ENCODE data around the gene PAPPA.

PAPPA gene

DNA sequence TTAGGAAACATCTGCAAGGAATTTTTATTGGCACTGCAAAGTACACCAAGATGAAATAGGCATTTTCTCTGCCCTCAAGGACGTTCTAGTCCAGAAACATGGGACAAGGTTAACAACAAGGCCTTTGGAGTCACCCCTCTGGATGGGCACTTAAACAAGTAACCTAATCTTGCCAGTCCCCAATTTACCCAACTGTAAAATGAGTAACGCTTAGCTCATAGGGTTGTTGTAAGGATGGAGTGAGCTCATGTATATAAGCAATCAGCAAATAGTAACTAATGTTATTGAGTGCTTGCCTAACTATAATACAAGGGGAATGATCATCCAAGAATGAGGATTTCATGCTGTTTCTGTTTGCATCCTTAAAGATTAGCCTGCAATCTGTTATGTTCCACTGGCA lies 189.3 kb downstream of the PAPPA start:
- DNase-seq (ENCODE audit: low read depth in 2 of 2, low spot score in 1 of 2): no peak

DNA sequence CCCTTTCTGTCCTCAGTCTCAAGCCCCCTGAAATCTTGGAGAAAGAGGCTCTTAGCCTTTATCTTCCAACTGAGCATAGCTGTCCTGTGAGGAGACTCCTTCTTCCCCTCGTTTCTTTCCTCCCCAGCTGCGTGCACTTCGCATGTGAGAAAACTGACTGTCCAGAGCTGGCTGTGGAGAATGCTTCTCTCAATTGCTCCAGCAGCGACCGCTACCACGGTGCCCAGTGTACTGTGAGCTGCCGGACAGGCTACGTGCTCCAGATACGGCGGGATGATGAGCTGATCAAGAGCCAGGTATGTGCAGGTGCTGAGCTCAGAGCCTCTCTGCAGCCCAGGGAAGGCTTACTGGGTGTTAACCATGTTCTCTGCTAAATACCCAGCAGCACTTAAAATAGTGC lies 190.8 kb downstream of the PAPPA start:
- DNase-seq (ENCODE audit: low read depth in 2 of 2, low spot score in 1 of 2): no peak

DNA sequence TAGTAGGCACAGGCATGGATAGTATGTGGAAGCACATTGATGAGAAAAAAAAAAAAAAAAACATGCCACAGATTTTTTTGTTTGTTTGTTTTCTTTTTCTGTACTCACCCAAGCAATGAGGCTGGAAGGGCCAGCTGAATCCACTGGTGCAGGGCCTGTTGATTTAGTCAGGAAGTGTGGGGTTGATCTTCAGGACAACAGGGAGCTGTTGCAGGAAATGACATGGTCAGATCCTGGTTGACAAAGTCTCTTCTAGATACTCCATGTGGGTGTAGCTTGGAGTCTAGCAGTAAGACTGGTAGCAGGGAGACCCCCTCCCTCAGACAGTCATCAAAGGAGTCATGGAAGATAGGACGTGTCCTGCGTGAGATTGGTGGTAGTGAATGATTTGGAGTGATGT lies 191.8 kb downstream of the PAPPA start:
- DNase-seq (ENCODE audit: low read depth in 2 of 2, low spot score in 1 of 2): no peak

DNA sequence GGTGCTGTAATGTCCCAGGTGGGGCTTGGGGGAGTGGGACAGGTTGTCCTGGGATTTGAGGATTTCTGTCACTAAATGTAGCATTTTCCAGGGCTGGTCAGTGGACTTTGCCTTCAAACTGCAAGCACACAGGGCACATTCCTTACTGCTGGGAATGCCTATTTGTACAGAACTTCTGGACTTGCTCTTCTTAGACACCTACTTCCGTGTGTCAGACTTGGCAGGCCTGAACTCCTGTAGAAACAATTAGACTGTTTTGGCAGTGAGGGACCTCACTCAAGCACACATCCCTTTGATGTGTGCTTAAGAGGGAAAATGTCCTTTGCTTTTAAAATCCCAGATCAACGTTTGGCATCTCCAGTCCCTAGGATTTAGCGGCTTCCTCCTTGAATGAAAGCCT lies 192.2 kb downstream of the PAPPA start:
- no peak for DNase-seq (ENCODE audit: low read depth in 2 of 2, low spot score in 1 of 2)

DNA sequence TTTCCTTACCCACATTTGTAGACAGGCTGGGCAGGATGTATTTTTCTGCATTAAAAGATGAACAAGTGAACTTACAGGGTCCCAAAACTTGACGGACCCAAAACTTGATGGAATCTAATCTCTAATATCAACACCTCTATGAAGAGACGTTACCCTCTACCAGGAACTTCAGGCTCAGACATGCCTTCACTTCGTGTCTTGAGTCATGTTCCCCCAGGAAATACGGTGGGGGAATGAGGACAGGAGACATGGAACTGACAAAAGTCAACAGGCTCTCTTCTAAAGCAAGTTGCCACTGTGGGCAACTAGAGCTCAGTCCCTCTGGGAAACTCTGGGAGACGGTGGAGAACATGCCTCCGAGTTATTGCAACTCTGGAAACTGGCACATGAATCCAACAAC lies 196.1 kb downstream of the PAPPA start:
- no peak for DNase-seq (ENCODE audit: low read depth in 2 of 2, low spot score in 1 of 2)

DNA sequence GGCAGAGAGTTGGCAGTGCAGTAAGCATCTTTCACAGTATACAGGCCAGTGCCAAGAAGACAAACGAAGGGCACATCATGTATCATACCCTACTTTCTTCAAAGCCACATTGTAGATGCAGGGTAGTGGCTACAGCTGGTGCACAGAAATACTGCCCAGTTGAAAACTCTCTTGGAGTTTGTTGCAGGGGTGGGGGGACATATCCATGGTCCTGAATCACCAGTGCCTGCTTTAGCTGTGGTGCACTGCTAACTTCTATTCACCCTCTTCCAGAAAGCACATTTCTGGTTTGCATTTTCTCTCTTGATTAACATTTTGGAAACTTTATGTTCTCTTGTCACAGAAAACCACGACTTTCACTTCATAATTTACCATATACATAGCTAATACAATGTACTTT lies 196.6 kb downstream of the PAPPA start:
- DNase-seq (ENCODE audit: low read depth in 2 of 2, low spot score in 1 of 2): no peak

DNA sequence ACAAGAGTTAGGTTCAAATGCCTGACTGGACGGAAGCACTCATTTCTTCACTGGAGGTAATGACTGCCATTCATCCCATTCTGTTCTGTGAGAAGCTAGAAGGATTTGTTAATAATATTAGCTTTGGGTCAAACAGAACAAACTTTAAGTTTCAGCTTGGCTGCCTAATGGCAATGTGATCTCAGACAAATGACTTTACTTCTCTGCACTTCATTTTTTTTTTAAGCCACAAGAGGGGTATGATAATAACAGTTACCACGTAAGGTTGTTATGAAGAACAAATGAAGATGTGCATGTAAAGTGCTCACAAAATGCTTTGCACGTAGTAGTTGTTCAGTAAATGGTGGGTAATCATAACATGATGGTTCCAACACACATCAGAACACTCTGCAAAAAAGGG lies 199.4 kb downstream of the PAPPA start:
- no peak for DNase-seq (ENCODE audit: low read depth in 2 of 2, low spot score in 1 of 2)

DNA sequence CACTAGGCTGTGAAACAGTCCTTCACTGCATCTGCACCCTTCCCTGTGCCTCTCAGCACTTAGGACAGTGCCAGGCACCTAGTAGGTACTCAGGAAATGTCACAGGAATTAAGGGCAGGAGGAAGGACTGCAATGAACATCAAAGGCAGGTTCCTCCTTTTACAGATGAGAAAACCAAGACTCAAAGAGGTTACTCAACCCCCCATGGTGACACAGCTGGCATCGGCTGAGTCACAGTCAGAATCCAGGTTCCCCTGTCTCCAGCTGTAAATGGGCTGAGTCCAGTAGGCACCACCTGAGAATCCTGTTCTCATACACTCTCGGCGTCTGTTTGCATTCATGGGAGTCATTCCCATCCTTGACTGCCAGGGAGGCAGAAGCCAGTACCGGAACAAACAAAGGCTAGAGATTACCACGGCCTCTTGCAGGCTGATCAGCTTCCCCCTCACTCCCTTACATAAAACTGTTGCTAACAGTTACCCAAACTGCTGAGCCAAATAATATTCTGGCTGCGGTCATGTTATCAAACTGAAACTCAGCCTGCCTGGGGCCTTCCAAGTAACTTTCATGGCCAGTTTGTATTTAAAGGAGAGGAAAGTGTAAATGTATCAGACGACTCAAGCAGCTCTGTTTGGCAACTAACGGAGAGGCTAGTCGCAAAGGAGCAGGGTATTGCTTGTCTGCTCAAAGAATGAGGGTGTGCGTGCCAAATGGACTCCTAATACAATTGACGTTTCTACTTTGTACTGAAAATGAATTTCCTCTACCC lies 201.7 kb downstream of the PAPPA start:
- no peak for DNase-seq (ENCODE audit: low read depth in 2 of 2, low spot score in 1 of 2)

DNA sequence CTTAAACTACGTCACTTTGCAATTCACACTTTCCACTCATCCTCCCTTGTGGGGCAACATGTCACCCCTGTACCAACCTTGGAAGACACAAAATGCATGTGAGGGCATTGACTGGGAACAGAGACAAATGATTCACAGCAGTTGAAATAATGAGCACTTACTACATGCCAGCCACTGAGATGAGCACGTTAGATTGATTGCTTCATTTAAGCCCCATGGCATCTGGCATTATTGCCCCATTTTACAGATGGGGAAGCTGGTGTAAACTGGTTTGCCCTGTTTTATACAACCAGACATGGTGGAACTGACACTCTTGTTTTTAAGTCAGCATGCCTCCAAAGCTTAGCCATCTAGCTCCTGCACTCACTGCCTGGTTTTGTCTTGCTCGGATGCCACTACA lies 204.7 kb downstream of the PAPPA start:
- no peak for DNase-seq (ENCODE audit: low read depth in 2 of 2, low spot score in 1 of 2)

DNA sequence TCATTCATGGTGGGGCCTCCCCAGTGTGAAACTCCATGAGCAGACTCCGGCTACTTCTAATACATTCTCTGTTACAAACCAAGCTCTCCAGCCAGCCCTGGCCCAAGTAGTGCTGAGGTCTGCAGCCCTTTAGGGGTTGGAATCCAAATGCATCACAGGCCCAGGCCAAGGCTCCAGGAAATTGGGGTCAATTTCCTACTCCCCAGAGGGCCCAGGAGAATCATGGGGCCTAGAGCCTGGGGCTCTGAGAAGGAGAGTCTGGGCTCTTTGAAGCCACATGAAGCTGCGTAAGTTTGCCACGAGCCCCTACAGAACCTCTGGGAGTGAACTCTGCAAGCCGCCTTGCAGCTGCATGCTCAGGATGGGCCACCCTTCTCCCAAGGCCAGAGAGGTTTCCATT lies 206.4 kb downstream of the PAPPA start:
- no peak for DNase-seq (ENCODE audit: low read depth in 2 of 2, low spot score in 1 of 2)

DNA sequence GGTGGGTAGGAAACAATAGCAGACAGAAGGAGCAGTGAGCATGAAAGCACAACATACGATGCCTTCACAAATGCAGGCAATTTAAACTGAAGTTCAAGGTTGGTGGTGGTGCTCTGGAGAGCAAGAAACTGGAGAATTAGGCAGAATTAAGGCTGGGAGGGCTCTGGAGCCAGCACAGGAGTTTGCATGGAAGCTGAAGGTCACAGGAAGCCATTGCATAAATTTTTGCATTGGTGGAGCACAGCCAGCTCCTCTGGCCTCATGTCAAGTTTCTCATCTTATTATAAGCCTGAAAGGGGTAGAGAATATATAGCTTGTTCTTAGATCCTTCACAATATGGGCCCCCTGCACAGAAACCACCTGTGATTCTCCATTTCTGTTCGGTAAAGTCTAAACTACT lies 207.4 kb downstream of the PAPPA start:
- DNase-seq (ENCODE audit: low read depth in 2 of 2, low spot score in 1 of 2): no peak

DNA sequence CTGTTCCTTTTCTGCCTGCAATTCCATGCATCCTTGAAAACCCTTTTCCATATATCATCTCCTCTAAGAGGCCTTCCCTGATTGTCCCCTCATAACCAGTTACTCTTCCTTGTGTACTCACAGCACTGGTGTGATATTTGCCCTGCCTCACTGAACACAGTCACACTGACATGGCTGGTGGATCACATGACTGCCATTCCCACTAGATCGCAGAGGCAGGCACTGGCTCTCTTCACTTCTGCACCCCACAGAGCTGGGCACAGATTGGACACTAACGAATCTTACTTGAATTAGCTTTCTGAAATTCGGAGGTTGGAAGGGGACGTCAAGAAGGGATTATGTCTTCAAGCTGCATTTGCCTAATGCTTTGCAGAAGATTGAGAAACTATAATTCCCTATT lies 208.0 kb downstream of the PAPPA start:
- DNase-seq (ENCODE audit: low read depth in 2 of 2, low spot score in 1 of 2): no peak

DNA sequence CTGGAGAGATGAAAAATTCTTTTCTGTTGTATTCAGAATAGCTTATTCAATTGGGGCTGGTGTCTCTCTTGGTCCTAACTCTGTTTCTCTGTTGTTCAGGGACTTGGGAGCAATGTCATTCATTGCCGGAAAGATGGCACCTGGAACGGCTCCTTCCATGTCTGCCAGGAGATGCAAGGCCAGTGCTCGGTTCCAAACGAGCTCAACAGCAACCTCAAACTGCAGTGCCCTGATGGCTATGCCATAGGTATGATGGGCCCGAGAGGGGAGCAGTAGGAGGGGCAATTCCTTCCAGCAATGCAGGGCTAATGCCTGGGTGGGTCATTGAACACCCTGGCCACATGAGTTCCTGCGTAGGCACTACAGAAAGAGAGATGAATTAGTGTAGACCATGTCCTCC lies 208.9 kb downstream of the PAPPA start:
- no peak for DNase-seq (ENCODE audit: low read depth in 2 of 2, low spot score in 1 of 2)

DNA sequence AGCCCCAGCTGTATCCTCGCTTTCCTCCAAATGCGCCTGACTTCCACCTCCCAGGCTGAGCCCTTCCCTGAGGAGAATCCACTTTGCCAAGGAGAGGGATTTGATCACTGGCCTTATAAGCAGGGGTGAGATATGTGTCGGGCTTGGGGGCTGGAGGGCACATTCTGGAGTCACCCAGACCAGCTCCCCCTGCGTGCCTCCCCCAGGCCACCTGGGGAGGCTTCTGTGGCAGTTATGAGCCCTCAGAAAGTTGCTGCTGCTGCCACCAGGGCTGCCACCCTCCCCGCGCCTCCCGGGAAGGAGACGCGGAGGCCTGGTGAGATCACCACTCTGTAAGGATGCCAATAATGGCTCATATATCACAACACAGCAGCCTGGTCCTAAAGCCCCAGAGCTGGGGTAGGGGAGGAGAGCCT lies 211.5 kb downstream of the PAPPA start:
- no peak for DNase-seq (ENCODE audit: low read depth in 2 of 2, low spot score in 1 of 2)

DNA sequence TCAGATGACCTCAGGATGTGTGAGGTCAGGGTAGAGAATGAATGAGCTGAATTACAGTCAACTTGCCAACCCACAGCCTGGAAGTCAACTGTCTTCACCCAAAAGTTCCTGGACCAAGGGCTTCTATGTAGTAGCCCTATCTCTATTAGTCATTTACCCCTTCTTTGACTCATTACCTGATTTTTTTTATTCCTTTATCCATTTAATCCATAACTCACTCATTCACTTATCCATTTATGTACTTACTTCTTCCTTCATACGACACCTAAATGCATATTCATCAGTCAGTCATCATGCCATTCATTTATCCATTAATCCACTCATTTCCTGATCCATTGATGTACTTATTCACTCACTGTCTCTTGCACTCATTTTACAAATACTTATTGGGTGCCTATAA lies 212.7 kb downstream of the PAPPA start:
- no peak for DNase-seq (ENCODE audit: low read depth in 2 of 2, low spot score in 1 of 2)

DNA sequence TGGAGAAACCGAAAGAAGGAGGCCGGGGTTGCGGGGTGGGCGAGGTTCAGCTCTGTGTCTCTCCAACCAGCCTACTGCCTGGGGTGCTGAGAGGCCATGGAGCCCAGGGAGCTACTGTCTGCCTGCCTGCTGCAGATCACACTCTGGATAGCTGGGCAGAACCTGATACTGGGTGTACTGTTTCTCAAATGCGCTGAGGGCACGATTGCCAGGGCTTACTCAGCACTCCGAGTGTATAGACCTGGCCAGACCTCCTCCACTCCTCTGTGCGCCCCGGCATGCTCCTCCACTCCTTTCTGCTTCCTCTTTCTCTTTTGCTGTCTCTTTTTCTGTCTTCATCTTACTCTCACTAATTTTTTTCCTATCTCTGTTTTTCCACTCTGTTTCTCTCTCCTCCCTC lies 215.1 kb downstream of the PAPPA start:
- DNase-seq (ENCODE audit: low read depth in 2 of 2, low spot score in 1 of 2): no peak

DNA sequence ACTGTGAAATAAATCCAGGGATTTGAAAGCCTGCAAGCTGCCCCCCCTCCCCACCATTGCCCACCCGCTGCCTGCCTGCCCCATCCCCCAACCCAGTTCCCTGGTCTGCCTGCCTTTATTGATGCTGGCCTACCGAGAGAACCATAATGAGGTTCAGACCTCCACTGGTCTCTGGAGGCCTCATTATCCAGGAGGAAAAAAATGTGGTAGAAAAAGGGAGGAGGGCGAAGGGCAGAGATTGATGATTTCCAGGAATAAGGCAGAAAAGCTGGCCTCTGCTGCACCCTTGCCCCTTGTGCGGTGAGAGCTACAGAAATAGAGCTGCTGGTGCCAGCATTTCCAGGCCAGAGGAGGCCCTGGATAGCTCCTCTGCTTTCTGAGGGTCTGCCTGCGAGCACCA lies 216.1 kb downstream of the PAPPA start:
- DNase-seq (ENCODE audit: low read depth in 2 of 2, low spot score in 1 of 2): no peak

DNA sequence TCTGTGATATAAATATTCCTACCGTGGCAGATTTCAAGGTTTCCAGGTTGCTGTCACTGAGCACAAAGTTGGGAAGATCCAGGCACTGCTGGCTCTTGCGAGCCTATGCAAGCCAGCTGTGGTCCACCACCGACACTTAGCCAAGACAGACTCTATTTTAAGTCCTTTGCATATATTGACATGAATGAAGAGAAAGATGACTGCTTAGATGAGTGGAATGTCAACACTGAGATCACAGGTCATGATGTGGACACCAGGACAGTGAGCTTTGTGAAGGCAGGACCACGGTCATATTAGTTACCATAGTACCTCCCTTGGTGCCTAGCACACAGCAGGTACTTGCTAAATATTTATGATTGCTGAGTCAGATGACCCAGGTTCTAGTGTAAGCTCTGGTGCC lies 217.0 kb downstream of the PAPPA start:
- DNase-seq (ENCODE audit: low read depth in 2 of 2, low spot score in 1 of 2): no peak

DNA sequence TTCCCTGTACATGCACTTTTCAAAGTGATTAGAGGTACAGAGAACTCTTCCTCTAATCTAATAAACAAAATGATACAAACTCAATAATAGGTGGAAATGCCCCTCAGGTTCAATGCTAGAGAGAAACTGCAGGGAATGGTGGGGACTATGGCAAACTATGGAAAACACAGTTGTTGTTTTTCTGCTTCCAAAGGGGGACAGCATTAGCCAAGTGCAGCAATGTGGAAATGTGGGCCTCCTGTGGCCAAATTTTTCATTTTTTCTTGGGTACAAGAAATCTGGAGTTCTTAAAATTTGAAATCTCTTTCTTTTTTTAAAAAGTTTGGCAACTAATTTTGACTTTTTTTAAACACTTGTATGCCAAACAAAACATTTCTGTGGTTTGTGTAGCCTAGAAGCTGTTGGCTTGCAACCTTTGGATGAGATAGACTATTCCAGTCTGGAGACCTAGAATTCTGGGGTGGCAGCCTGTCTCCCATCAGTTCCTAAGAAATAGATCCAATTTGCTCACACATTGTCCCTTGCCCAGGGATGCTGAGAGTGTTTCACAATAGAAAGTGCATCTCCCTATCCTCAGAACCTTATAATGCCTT lies 218.6 kb downstream of the PAPPA start:
- DNase-seq (ENCODE audit: low read depth in 2 of 2, low spot score in 1 of 2): no peak

DNA sequence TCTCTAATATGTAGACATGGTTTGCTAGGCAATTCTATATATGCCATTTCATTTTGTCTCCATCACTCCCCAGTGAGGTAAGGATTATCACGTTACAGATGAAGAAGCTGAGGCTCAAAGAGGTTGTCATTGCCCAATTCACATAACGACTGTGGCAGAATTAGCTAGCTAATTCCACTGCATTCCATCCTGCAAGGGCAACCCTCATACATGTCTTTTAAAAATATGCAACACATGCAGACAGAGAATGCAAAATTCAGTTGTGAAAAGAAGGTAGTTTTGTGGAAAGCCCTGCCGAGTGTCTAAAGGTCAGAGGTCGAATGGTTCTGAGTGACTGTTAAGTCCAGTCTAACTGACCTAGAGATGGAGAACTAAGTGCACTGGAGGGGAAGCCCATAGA lies 219.2 kb downstream of the PAPPA start:
- no peak for DNase-seq (ENCODE audit: low read depth in 2 of 2, low spot score in 1 of 2)

DNA sequence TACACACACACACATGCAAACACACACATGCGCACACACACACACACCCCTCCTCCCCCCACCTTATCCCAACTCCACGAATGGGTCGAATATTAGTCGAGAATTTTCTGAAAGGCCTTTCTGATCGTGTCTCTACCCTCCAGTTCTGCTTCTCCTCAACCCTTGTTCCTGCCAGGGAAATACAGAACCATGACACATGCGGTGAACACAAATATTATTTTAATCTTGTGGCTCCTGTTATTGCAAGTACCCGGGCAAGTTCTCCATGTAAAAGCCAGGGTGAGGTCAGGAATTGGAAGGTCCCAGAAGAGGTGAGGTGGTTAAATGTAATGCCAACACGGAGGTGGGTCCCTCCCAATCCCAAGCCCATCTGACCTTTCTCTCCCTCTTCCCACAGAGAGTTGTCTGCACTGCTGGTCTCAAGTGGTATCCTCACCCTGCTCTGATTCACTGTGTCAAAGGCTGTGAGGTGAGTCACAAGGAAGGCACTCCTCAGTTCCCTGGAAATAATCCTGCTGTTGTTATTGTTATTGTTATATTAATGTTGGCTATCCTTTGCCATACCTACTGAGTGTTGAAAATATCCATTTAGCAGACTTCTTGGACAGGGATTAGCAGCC lies 223.7 kb downstream of the PAPPA start:
- DNase-seq (ENCODE audit: low read depth in 2 of 2, low spot score in 1 of 2): no peak

DNA sequence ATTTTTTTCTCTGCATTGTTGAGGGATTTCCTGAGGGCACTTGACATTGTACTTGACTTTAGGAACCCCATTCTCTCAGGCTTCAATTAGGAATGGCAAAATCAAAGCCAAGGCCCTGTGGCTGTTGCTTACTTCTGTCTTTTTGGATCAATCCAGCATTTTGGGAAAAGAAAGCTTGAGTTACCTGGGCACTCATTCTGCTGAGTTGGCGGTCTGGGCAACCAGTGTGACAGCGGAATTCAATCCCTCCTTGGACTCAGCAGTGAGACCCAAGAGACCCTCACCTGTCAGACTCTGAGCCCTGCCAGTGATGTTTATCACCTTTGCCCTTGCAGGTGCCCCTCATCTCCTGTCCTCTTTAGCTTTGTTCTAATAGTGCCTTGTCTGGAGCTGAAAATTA lies 225.3 kb downstream of the PAPPA start:
- no peak for DNase-seq (ENCODE audit: low read depth in 2 of 2, low spot score in 1 of 2)

DNA sequence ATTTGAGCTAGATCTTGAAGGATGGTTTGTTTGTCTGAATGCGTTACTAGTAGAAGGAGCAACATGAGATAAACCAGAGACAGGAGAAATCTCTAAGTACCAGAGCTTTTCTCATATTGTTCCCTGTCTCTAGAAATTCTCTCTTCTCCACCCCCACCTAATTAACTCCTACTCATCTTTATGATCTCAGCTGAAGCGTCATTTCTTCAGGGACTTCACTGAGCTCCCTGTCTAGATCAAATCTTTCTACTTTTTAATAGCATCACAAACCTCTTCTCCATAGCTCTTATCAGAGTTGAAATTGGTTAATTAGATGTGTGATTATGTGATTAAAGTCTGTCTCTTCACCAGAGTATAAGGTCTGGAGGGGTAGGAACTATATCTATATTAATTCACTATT lies 226.2 kb downstream of the PAPPA start:
- DNase-seq (ENCODE audit: low read depth in 2 of 2, low spot score in 1 of 2): no peak
